NCI-H1436 treated with DMSO at 0.1 percent for 48 hours (cell line): ENCODE results near the gene CNNM1.

Experiments used
- DNase-seq: peaks from one replicate; lab custom pipeline; 2025; lab: John Stamatoyannopoulos, UW

The CNNM1 gene

DNA sequence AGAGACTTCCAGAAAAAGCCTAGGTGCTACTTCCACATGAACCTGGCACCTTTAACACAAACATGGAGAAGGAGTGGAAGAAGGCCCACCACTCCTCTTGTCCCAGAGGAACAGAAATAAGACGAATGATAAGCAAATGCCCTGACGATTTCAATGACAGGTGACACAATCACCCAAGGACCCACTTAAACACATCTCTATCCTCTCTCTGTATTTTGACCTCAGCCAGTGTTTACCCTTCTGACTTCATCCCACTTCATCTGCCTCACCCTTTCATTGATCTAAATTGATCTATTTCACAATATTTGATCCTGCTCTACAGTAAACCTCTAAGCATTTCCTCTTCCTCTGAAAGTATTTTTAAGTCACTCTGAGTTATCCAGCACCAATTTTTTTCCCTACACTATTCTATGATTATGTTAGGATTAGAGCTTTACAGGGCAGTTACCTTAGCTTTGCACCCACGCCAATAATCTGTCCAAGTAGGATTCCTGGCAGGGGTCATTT lies 92.1 kb downstream of the CNNM1 start:
- no peak for DNase-seq

DNA sequence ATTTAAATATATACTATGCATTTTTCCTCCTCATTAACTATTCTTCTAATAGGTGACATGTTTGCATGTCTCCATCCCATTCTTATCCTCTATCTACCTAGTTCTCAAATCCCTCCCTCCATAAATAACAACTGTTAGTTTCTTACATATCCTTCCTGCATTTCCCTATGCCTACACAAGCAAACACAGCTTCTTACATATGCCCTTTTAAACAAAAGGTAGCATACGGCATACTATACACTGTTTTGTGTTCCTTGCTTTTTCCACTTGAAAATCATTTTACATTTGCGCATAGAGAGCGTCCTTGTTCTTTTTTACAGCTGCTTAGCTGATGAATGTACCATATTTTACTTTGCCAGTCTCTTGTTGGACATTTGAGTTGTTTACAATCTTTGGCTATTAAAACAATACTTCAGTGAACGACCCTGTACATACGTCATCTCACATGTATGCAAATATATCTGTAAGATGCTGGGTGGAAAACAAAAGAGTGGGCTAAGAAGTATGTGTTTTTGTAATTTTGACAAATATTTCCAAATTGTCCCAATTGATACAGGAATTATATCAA lies 93.5 kb downstream of the CNNM1 start:
- DNase-seq, result no peak

DNA sequence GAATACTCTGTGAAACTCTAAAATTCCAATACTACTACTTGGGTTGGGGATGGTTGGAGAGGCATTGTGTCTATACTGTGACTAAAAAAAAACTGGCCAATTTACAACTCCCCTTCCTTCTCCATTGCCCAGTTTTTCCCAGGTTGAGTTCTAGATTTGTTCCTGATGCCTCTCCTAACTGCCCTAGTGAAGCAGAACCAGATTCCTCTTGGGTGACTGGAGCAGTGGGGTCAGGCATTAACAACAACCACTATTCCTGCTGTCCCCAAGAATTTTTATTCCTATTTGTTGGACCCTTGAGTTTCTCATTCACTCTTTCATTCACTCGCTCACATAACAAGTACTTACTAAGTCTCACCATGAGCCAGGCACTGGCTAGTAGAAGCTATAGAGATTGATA lies 95.5 kb downstream of the CNNM1 start:
- no peak for DNase-seq

DNA sequence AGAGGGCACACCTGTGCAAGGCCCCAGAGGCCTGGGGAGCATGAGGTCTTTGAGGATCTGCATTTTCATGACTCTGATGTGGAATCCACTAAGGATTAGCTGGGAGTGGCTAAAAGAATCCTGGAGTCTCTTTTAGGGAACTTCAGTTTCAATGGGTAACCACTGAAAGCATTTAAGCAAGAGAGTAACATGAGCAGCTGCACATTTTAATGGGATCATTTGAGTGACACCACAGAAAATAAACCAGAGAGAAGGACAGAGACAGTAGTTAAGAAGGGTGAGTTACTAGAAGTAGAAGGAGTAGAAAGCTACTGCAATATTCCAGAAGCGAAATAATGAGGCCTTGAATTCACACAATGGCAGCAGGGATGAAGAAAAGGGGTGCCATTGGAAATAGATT lies 96.0 kb downstream of the CNNM1 start:
- no peak for DNase-seq

DNA sequence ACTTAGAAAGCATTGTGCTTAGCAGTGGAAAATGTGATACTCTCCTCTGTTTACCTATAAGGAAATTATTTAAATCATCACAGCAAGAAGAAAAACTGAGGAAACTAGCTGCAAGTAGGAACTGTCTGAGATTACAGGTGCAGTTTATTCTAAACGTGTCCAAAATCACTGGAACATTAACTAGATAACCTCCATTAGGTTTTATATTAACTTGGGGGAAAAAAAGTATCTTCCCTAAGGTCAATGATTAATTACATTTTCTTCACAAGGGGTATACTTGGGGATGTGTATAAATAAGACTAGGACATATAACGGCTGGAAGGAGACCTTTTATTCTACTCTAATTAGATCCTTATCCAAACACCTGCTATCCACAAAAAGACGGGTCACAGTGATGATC lies 97.5 kb downstream of the CNNM1 start:
- no peak for DNase-seq

DNA sequence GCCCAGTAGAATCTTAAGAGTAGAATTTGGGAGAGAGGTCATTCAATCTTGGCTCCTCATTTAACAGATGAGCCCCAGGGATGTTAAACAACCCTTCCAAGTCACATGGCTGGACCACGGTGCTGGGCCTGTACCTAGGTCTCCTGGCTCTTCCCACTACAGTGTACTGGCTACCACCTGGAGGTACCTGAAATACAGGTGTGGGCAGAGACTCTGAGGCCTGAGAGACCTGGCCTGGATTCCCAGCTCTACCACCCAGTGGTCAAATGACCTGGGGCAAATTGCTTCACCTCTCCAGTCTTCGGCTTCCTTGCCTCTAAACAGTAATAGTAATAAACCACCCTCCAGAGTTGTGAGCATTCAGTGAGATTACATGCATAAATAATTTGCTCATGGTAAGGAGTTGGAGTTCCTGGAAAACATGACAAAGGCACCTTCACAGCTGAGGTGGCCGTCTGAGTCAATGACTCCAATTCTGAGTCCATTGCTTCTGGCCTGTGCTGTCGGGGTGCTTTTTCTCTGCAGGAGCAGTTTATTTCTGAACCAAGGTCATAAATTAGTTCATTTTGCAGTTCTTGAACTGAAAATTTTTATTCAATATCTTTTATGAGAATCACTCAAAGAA lies 98.5 kb downstream of the CNNM1 start:
- no peak for DNase-seq

DNA sequence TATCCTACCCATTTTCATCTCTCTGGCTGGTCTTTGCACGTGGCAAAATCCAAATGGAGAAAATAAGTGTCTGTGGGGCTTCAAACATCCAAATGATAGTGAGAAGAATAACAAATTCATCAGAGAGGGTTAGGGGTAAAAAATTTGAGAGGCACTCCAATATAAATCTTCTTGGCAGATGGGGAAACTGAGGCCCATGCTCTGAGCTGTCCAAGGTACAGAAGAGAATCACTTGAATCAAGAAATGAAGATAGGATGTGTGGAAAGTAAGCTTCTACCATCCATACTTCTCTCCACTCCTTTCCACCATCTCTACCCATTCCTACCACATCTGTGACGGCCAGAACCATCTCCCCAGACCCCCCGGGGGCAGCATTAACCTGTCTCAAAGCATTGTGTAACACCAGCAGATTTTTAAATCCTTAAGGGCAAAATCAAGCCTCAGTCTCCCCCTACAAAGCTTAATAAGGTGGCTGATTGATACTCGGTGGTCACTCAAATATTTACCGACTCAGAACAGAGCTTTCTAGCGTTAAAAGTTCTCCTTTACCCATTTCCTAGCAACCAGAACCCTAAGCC lies 100.5 kb downstream of the CNNM1 start:
- no peak for DNase-seq

DNA sequence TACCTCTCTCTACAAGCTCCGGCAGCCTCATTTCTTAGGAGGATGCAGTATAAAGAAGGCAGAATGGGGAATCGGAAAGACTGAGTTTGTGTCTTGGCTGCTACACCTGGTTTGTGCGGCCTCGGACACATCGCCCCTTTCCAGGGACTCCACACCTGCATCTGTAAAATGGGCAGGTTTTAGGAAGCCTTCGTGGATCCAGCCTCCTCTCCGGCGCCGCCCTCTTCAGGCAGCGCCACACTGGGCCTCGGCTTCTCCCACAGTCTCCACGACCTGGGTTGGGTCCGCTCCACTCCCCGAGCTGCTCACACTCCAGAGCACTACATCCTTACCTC lies 100.9 kb downstream of the CNNM1 start:
- DNase-seq, result no peak

DNA sequence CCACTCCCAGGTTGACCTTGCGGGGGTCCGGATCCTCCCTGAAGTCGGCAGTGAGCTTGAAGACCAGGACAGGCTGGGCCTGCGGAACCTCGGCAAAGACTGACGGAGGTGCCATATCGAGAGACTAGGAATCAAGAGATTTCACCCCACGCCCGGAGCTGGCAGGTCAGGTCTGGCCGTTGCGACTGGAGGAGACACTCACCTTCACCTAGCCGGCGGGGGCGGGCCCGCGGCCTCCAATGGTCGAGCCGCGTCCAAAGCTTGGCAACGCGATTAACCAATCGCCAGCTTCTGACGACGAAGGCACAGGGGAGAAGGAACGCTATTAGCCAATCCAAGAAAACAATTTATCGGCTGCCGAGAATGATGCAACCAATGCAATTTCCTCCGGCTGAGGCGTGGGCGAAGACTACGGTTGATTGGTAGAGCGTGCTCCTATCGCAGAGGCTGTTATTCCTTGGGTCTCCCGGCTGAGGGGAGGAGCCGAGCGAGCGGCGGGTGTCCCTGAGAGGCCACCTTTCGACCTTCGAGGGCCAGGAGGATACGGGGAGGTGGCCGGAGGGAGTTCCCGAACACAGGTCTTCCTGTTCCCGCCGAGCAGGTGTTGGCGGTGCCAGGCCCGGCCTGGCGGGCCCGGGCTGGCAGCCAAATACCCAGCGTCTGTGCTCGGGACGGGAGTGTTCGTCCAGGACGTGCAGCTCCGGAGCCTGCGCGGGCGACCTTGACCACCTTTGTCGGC lies 101.5 kb downstream of the CNNM1 start, which contains the start of gene GOT1:
Gene GOT1, minus strand, starts transcription at position 174 of the 739 bp plus-strand sequence. Its CDS starts 59 bp downstream, at position 115.
- DNase-seq, result peak; percentile 97

DNA sequence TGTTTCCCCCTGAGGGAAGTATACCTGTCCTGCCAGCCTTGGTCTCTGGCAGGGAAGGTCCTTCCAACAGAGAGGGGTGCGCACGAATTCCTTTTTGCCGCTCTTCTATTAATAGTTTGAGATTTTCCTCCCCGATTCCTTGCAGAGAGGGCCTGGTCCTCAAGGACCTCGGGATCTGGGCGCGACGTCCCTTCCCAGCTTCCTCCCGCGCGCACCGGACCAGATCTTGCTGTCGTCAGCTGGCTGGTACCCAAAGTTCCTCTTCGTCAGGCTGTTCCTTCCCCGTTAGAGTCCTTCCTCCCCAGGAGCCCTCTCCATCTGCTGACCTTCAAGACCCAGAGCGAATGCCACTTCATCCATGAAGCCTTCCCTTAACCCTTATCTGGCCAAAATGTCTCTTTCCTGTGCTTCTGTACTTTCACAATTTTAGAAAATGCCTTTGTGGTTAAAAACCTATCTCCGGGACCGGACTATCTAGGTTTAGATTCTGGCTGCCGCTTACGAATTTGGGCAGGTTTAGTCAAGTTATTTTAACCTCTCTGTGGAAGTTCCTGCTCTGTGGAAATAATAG lies 102.1 kb downstream of the CNNM1 start:
- DNase-seq, result no peak

DNA sequence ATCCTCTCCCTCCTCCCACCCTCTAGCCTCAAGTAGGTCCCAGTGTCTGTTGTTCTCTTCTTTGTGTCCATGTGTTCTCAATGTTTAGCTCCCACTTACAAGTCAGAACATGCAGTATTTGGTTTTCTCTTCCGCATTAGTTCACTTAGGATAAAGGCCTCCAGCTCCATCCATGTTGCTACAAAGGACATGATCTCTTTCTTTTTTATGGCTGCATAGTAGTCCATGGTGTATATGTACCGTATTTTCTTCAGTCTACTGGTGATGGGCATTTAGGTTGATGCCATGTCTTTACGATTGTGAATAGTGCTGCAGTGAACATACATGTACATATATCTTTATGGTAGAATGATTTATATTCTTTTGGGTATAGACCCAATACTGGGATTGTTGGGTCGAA lies 102.9 kb downstream of the CNNM1 start:
- no peak for DNase-seq

DNA sequence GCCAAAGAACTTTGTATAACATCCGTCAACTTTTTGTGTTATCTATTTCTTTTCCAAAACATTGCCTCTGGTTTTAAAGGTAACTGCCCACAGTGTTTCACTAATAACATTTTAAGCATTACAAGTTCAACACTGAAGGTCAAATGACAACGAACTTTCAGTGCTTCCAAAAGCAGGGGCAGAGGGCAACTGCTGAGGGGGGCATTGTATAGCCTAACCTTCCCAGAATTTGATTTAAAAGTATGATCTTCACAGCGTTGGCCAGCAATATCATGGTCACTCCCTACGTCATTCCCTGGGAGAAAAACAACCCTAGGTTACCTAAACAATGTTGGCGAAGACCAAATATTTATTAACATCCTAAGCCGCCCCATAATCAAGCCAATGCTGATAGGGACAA lies 103.7 kb downstream of the CNNM1 start:
- DNase-seq, result no peak

DNA sequence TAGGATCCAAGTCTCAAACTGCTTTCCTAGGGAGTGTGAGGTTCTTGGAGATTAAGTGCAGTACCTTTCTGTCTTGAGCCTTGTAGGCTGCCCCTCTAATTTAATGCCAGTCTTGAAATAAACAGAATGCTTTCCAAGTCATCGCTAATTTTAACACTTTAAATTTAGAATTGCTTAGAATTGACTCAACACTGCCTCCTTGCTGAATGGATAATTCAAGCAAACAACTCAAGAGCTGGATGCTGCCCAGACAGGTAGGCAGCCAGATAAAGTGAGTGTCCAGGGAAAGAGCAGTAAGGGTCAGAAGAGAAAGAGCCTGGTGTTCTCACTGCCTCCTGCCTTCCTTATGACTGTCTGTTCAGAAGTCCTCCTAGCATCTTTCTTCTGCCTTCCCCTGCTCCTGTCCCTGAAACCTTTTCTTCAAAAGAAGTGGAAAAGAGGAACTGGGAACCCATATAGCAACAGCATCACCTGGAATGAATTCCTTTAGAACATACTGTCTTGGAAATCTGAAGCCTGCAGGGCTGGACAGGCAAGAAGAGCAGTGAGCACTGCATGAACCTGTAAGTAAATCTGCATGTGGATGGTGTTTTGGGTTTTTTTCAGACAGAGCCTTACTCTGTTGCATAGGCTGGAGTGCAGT lies 104.3 kb downstream of the CNNM1 start:
- no peak for DNase-seq

DNA sequence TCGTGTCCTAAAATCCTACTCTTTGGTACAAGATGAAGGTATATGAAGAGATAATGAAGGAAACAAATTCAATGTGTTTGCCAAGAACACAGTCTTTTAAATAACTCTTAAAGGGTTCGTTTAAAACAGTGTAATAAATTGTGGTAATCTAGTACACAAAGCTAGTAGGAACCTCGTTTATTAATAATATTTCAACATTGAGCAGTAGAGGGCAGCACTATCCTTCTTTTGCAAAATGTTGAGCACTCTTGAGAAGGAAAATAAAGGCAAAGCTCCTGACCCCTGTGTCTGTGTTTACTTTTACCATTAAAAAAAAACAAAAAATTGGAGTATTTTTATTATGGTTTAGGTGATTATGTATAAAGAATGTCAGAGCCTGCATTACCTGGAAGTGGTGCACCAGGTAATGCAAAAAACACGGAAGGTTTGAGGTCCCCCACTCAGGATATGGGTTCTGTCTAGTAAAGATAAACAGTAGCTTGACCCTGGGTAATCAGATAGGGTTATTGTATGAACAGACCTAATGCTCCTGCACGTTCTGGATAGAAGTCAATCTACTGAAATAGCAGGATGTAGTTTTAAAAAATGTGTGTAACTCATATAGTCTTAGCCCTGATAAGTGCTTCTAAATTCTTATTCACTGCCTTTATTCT lies 107.0 kb downstream of the CNNM1 start:
- DNase-seq, result no peak

DNA sequence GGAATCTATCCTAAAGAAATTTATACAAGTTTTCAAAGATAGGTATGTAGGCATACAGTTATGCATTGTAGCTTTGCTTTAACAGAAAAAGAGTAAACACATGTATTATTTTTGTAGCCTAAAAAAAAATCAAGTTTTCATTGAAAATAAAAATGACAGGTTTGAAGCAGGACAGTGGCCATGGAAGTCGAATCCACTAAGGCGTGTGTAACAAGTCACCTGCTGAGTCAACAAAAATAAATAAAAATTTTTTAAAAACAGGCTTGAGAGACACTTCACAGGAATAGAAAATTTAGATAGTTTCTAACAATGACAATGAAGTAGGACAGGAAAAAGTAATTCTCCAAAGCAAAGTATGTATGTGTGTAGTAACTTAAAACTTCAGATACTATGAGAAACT lies 109.7 kb downstream of the CNNM1 start:
- DNase-seq, result no peak

DNA sequence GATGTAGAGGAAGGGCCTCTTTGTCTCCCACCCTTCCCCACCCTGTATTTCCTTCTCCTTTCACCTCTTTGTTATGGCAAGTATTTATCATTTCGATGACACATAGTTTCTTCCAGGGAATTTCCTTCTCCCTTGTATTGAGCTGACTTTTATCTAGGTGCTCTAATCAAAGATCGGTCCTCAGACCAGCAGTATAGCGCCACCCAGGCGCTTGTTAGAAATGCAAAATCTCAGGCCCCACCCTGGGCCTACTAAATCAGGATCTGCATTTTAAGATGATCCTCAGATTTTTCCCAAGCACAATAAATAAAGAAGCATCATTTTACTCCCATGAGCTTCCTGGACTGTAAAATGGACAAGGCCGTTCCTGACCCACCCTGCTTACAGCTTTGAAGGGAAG lies 113.2 kb downstream of the CNNM1 start:
- DNase-seq, result no peak

DNA sequence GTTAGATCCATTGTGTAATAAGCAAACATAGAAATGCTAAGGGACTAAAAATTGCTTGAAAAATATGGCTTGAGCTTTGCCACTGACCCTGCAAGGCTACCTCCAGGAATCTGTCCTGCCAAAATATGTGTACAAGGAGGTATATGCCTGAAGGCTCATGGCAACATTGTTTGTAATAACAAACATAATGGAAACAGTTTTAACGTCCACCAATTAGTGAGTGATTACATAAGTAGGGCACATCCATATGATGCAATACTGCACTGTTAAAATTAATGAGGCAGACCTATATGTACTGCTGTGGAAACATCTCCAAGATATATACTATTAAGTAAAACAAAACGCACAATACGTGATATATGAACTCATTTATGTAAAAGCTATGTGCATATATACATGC lies 114.3 kb downstream of the CNNM1 start:
- DNase-seq, result no peak
